RPMI7951 (cell line): ENCODE data around the gene SLF2. TPM values are rescaled to one million over a fixed set of nuclear protein-coding genes. Genes with fewer than 3 reads are reported as not detected.

Experiments used
- DNase-seq: peaks from one replicate; pipeline ENCODE4 v3.0.0-alpha.2; 2012; ENCODE audit warnings: low read depth
- total RNA-seq: library from RNA; depleted of rRNA; stranded (reverse); fragments of >200 nt; shearing (Covaris generic); gene quantifications from 2 replicates; pipeline ENCODE4 v1.2.3, GENCODE V29; 2014

The SLF2 gene
- total RNA-seq, 1 experiment from 2014 or later = 20.5 TPM

DNA sequence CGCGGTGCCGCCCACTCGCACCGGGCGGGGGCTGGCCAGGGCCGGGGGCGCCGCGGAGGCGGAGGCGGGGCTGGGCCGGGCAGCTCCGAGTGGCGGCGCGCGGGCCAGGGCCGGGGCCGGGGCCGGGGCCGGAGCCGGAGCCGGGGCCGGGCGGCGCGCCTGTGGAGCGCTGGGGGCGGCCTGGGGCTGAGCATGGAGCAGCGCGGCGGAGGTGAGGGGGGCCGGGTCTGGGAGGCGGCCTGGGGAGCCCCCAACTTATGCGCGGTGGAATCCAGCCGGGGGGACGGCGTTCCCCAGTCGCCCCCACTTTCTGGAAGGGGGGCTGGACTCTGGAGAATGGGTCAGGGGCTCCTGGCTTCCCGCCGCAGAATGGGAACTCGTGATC is 87.0 kb downstream of the SLF2 start, which contains the start of gene LZTS2:
Gene LZTS2, plus strand, starts transcription at position 67 of the 385 bp plus-strand sequence. CDS start 2,731 bp downstream, outside the sequence.
- no peak for DNase-seq

DNA sequence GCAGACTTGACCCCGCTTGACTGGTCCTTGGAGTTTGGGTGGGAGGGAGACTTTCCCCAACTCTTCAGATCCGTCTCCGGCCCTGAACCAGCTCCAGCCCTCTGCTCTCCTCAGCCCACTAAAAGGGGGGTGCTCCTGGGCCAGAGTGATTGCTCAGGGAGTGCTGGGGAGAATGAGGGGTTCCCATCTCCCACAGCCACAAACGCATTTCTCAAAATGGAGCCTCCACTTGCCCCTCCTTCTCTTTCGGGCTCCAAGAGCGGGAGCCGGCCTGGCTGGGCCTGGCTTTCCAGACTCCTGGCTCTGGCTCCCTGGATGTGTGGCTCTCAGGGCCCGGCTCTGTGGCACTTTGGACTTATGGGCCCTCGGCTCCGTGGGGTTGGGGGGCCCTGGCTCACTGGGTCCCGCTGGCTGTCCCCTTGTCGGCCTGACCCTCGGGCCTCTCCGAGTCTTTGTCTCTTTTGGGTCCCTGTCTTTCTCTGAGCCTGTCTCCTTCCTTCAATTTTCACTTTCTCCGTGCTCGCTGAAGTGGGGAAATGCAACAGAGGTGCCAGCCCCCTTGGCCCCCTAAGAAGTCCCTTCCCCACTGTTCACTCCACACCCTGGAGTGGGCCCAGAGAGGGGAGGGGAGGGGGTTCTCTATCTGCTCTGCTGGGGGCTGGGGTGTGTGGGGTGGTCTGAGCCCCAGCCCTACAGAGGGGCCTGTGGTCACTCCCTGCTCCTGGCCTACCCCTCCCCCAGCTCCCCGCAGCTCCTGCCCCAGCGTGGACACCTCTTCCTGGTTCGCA is 87.6 kb downstream of the SLF2 start:
- DNase-seq = no peak

DNA sequence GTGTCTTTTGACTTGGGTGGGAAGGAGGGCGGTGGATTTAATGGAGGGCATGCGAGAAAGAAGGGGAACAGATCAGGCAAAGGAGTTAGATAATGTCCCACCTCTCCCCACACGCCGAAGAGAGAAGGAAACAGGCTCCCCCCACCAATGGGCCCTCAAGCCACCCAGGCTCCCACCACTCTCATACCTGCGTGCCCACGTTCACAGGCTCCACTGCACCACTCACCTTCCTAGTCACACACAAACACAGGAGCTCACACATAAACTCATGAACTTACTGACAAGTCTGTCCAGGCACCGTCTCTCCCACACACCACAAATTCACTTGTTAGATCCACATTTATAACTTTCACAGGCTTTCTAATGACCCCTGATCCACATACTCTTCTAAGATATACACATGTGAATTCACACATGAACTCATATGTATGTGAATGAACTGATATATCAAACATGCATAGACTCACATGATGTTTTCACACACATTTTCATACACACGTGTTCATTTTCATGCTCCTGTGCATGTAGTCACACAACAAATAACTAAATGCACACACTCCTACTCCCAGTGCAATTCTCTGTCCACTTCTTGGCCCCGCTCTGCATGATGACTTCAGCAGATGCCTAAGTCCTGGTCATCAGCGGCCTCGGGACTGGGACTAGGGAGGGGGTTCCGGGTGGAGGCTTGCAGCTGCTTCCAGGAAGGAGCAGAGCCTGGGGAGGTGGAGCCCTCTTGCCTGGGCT is 88.3 kb downstream of the SLF2 start:
- peak; percentile 74 for DNase-seq

DNA sequence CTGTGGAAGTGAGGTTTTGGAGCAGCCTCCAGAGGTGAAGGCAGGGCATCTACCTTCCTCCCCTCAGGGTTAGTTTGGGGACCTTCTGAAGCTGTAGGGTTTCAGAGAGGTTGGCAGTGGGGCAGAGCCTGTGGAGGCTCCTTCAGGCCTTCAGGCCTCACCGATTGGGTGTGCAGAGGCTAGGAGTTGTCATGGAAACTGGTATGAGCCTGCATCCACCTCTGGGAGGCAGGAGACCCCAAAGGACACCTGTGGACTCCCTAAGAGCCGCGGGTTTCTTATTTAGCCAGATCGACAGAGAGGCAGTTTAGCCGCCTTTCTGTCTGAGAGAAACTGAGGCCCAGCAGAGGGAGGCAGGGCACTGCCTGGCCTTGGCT is 88.9 kb downstream of the SLF2 start:
- no peak for DNase-seq

DNA sequence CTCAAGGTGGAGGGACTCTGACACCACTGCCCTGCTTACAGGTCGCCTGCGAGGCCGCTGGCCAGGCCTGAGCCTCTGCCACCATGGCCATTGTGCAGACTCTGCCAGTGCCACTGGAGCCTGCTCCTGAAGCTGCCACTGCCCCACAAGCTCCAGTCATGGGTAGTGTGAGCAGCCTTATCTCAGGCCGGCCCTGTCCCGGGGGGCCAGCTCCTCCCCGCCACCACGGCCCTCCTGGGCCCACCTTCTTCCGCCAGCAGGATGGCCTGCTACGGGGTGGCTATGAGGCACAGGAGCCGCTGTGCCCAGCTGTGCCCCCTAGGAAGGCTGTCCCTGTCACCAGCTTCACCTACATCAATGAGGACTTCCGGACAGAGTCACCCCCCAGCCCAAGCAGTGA is 89.7 kb downstream of the SLF2 start:
- DNase-seq = no peak

DNA sequence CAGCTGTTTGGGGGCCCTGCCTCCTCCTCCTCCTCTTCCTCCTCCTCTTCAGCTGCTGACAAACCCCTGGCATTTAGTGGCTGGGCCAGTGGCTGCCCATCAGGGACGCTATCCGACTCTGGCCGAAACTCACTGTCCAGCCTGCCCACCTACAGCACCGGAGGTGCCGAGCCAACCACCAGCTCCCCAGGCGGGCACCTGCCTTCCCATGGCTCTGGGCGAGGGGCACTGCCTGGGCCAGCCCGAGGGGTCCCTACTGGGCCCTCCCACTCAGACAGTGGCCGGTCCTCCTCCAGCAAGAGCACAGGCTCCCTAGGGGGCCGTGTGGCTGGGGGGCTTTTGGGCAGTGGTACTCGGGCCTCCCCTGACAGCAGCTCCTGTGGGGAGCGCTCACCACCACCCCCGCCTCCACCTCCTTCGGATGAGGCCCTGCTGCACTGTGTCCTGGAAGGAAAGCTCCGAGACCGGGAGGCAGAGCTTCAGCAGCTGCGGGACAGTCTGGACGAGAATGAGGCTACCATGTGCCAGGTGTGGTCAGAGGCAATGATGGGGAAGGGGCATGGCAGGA is 91.0 kb downstream of the SLF2 start:
- no peak for DNase-seq

DNA sequence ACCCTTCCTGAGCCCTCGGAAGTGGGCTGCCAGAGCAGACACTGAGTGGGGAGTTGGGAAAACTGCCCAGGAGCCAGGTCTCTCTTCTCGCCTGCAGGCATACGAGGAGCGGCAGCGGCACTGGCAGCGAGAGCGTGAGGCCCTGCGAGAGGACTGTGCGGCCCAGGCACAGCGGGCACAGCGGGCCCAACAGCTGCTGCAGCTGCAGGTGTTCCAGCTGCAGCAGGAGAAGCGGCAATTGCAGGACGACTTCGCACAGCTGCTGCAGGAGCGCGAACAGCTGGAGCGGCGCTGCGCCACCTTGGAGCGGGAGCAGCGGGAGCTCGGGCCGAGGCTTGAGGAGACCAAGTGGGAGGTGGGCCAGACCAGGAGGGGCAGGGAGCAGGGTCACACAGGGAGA is 92.6 kb downstream of the SLF2 start:
- no peak for DNase-seq

DNA sequence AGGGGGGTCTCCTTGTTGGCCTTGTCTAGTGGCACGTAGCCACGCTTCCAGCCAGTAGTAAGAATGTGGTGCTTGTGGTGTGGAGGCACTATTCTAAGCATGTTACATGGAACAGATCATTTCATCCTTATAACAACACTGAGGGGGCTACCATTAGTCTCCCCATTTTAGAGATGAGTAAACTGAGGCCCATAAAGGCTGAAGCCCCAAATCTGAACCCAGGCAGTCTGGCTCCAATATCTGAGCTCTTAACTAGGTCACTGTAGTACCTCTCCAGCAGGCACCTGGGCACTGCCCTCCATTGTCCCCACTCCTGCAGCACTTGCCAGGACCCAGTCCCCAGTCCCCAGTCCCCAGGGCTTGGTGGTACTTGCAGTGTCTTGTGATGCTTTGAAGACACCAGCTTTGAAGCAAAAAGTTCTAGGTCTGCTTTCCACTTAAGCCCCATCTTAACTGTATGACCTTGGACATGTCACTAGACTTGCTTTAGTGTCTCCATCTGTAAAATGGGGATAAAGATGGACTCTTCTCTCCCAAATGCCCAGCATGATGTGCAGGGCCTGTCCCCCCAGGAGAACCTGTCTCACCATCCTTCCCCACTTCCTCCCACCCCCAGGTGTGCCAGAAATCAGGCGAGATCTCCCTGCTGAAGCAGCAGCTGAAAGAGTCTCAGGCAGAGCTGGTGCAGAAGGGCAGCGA is 93.3 kb downstream of the SLF2 start:
- DNase-seq = no peak

DNA sequence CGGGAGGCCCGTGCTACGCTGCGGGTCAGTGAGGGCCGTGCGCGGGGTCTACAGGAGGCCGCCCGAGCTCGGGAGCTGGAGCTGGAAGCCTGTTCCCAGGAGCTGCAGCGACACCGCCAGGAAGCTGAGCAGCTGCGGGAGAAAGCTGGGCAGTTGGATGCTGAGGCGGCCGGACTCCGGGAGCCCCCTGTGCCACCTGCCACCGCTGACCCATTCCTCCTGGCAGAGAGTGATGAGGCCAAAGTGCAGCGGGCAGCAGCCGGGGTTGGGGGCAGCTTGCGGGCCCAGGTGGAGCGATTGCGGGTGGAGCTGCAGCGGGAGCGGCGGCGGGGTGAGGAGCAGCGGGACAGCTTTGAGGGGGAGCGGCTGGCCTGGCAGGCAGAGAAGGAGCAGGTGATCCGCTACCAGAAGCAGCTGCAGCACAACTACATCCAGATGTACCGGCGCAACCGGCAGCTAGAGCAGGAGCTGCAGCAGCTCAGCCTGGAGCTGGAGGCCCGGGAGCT is 93.9 kb downstream of the SLF2 start:
- DNase-seq = no peak

DNA sequence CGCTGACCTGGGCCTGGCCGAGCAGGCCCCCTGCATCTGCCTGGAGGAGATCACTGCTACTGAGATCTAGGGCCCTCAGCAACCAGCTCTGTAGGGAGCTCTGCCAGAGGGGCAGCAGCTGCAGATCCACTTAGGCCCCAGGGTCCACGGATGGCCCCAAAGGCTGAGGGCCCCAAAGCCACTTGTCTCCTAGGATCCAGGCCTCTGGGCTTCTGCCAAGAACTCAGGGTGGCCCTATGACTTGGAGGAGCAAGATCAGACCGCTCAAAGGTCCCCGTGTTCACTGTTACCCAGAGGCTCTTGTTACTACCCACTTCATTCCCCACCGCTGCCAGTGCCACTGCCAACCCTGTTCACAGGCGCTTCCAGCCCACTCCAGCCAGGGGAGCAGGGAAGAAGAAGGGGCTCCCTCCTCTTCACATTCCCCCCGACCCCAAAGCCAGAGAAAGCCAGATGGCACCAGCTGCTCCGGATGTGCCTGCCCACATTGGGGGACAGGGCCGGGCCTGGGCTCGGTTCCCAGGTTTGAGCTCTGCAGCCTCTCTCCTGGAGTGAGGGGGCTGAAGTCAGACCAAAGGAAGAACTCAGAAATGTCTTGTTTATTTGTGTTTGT is 94.4 kb downstream of the SLF2 start:
- DNase-seq = no peak

DNA sequence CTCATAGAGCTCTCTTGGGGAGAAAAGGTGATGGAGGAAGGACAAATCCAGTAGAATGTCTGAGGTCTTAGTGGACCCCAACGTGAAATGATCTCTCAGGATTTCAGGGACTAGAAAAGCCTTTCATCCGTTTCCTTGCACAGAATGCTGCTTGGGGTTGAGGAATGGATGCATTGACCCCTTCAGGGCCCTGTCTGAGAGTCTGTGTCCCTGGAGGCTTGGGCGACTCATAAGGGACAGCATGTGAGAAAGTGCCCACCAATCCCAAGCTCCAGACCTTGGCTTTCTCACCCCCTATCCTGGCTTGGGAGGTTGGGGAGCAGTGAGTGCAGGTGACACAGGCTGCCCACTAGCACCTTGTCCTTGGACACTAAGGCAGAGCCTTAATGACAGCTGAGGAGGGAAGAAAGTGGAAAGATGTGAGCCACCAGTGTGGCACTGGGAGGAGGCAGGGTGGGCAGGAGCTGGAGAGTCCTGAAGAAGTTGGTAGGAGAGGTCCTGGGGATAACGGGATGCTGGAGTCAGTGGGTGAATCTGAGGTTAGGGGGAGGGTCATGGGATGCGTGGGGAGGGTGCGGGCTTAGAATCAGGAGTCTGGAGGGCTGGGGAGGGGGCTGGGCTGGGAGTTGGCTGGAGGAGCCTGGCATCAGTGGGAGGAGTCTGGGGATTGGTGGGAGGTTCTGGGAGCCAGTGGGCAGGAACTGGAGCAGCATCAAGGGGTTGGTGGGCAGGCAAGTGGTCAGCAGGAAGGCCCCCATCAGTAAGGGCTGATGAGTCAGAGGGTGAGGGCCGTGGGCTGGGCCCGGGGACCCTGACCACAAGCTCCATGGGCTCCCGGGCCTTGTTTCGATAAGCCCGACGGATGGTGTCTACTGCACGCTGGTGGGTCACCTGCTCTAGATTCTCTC is 95.4 kb downstream of the SLF2 start:
- no peak for DNase-seq

DNA sequence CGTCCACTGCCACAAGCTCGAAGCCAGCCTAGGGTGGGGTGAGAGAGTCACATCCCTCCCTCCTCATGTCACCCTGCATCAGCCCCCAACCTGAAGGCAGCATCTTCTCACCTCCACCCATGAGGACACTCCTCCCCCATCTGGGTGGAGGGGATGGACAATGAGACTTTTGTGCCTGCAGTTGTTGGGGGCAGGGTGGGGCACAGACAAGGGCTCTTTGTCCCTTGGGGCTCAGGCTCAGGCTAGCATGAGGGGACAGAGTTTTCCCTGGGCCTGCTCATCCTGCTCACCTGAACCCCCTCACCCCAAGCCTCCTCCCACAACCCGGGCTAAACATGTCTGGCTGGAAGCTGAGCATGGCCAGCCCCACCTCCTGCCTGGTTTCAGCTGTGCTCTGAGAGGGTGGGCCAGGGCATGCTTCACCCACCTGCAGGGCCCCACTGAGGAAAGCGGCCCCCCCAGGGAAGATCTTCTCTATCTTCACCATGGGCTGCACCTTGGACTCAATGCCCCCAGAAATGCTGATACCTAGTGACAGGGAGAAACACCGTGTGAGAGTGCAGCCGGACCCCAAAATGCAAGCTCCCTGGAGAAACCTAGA is 96.2 kb downstream of the SLF2 start:
- no peak for DNase-seq

DNA sequence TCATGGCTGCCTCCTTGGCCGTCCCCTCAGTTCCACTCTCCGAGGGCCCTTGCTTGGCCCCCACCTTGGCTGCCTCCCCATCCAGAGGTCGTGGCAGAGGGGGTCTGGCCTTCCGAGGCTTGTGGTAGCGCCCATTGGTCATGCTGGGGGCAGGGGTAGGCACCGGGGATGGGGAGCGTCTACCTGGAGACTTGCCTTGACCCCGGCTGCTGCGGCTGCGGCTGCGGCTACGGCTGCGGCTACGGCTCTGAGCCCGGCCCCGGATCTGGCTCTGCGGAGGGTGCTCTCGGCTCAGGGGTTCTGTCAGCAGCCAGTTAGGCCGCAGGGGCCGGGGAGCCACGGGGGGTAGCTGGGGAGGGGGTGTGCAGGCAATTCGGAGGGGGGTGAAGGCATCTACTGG is 97.6 kb downstream of the SLF2 start:
- DNase-seq = no peak

DNA sequence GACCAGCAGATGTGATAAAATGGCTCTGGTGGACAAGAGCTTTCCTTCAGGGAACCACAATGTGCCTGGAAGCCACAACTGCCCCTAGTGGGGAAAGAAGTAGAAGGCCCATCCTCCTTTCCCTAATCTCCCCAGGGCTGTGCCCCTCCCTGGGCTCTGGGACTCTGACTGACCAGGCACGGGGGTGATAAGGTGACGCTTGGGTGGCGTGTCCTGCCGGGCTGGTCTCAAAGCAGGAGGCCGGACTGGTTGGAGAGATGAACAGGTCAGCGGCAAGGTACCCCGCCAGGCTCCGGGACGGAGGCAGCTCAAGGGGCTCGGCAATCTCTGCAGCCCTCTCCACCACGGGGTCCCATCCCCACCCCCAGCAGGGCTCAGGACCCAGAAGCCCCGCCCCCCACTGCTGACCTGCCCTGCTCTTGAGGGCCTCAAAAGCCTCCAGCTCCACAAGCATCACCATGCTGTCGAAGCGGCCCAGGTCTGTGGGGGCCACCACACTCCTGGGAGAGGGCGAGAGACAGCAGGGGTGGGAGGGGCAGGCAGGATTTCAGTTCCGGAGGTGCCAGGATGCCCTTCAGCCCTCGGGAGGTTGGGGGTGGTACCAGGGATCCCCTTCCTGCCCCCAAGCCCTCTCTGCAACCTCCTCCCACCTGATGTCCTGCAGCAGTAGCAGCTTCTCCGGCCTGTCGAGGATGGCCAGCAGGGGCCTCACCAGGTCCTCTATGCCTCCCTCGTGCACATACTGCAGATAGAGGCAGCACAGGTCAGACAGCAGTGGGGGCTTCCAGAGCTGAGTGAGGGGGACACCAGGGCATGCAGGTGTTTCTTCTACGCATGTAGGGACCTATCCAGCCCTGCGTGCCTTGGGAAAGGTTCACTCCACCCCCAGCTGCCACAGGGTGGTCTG is 99.0 kb downstream of the SLF2 start:
- DNase-seq = no peak

DNA sequence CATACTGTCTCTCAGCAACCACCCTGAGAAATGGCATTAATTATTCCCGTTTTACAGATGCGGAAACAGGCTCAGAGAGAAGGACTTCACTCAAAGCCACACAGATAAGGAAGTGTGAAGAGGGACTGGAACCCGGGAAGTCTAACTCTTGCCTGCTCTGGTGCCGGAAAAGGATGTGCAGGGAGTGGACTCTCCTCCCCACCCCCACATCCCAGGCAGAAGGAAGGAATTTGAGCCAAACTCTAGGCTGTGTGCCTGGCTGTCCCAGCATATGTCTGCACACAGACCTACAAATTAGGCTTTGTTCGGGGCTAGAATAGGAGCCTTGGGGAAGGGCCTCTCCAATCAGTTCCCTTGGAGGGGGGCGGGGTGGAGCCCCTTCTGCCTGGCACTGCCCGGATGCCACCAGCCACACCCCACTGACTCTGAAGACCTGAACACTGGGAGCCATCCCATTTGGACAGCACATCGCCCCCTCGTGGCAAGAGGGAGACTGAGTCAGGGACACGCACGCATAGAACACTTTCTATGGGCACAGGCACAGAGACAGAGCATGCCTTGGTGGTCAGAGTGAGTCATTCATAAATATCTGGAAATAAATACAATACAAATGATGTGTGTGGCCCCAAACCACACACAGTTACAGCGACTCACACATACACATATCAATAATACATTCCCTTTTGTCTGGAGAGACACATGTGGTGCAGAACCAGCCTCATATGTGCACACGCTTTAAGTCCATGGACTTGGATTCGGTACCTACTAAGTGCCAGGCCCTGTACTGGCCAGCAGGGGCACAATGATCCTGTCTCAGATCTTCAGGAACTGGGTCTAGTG is 100.0 kb downstream of the SLF2 start:
- DNase-seq = peak; percentile 88

DNA sequence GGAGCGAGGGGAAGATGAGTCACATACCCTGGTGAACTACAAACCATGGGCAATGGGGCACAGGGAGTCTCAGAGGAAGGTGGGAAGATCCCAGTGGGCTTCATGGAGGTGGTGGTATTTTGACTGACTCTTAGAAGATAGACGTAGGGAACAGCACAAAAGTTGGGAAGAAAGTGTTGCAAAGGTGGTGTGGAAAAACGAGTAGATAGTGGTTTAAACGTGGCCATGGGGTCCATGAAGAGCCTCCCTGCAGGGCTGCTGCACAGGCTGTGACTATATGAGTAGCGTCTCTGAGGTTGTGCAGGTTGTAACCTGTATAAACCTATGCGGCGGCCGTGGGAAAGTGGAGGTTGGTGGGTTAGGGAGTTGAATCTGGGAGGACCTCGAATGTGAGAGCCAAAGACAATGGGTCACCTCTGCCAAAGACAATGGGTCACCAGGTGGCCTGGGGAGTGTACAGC is 100.6 kb downstream of the SLF2 start:
- DNase-seq = no peak

DNA sequence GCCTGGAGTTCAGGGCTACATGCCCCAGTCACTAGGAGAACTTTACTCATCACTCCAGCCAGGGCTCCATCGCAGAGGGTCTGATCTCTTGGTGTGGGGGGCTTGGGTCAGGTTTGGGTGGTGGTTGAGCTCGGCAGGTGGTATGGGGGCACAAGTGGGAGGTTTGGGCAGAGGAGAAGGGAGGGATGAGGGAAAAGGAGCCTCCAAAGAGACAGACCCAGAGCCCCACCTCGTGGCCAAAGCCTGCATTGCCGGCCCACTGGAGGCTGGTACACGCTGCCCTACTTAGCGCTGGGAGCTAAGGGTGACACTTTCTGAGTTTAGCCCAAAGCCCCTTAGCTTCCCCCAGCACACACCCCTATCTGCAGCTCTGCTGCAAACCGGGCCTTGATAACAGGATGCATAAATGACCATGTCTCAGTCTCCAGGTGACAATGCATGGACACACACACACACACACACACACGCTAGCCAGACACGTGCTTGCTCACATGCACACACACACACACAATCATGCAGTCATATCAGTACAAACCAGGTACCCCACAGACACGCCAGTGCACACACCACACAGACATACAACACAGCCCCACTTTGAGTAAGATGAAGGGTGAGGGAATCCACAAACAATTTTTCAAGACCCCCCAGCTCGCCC is 101.6 kb downstream of the SLF2 start:
- peak; percentile 59 for DNase-seq
